ENCODE data around the gene OXCT2.
A peak's percentile ranks its signal among the peaks of the same experiment; 100 is the strongest.
"Not testable (repeated sequence)": the region's sequence is repeated elsewhere in the genome, so short reads cannot be mapped to it uniquely, and the experiment has no call there.

OXCT2 gene

GRCh38 chr1:39817091-39817932, 46.2 kb upstream of the OXCT2 start:
- DNase-seq: peak; percentile 99
- H2AFZ ChIP-seq (ENCODE audit: low read length): peak overlapping the region; percentile 46
- TF ChIP-seq, protein P1, sequence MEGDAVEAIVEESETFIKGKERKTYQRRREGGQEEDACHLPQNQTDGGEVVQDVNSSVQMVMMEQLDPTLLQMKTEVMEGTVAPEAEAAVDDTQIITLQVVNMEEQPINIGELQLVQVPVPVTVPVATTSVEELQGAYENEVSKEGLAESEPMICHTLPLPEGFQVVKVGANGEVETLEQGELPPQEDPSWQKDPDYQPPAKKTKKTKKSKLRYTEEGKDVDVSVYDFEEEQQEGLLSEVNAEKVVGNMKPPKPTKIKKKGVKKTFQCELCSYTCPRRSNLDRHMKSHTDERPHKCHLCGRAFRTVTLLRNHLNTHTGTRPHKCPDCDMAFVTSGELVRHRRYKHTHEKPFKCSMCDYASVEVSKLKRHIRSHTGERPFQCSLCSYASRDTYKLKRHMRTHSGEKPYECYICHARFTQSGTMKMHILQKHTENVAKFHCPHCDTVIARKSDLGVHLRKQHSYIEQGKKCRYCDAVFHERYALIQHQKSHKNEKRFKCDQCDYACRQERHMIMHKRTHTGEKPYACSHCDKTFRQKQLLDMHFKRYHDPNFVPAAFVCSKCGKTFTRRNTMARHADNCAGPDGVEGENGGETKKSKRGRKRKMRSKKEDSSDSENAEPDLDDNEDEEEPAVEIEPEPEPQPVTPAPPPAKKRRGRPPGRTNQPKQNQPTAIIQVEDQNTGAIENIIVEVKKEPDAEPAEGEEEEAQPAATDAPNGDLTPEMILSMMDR (IDR thresholded peaks at IDR 0.05; ENCODE audit: low read length): peak; percentile 49
- peak overlapping the region; percentile 82; the same call in 1 of the 2 replicates for H3K27ac ChIP-seq (ENCODE audit: low read length)
- not testable (repeated sequence) for H3K9me2 ChIP-seq (replicated peaks; ENCODE audit: insufficient read depth, low read length); H4K20me1 ChIP-seq (ENCODE audit: insufficient read depth, low read length); H3K9me3 ChIP-seq (replicated peaks; ENCODE audit: insufficient read depth, low read length); H3K36me3 ChIP-seq (replicated peaks; ENCODE audit: insufficient read depth, low read length); H3K79me2 ChIP-seq (ENCODE audit: low read length); H3K27me3 ChIP-seq (replicated peaks; ENCODE audit: insufficient read depth, low read length); H3F3A ChIP-seq (ENCODE audit: insufficient read depth, low read length)
- peak overlapping the region; percentile 50; the same call in 1 of the 2 replicates for H3K9ac ChIP-seq (ENCODE audit: low read length)
- H3K4me3 ChIP-seq (ENCODE audit: low read length): peak overlapping the region; percentile 38; the same call in 1 of the 2 replicates
- peak overlapping the region; percentile 63; the same call in 1 of the 2 replicates for H3K4me2 ChIP-seq (ENCODE audit: low read depth, low read length)
- H3K4me1 ChIP-seq (ENCODE audit: low read length): peaks cover 15% of the 10 kb centered on the region

DNA sequence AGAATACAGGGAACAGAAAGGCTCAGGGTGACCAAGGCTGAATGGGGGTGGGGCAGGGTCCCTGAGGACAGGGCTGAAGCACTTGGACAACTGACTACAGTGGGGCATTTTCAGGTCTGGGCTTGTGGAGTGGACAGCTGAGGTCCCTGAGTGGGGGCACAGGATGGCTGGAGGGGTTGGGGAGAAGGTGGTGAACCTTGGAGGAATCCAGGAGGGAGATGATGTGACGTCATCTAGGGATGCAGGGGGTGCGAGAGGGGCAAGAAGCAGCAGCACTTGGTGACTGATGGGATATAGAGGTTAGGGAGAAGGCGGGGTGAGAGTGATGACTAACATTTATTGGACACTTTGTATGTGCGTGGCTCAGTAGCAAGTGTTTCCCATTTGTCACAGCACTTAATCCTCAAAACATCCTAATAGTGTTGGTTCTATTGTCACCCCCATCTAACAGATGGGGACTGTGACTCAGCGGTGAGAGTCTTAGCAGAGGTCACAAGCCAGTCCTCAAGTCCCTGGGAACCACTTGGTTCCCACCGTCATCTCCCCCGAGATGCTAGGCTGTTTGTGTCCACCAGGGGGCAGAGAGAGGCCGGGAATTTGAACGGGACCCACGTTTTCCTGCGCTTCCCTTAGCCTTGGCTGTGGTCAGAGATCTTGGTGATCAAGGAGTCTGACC, 45.4 kb upstream of the OXCT2 start:
- H4K20me1 ChIP-seq (ENCODE audit: insufficient read depth, low read length): no peaks in the 10 kb centered on the region
- TF ChIP-seq EZH2phosphoT487 (IDR thresholded peaks at IDR 0.05; ENCODE audit: low read length) (no peak), EZH2 (optimal IDR thresholded peaks at IDR 0.05; ENCODE audit: low read depth, low read length) (no peak)
- TF ChIP-seq, protein P1 (IDR thresholded peaks at IDR 0.05; ENCODE audit: low read length): peak; percentile 67
- no peaks in the 10 kb centered on the region for H3K27me3 ChIP-seq (replicated peaks; ENCODE audit: insufficient read depth, low read length)
- H3K4me2 ChIP-seq (ENCODE audit: low read depth, low read length): peak overlapping the region; percentile 63; the same call in 1 of the 2 replicates
- no peaks in the 10 kb centered on the region for H3K9me3 ChIP-seq (replicated peaks; ENCODE audit: insufficient read depth, low read length)
- 0 out of 2 replicates have a peak overlapping the region, but pooled peaks have one; percentile 38 for H3K4me3 ChIP-seq (ENCODE audit: low read length)
- peaks cover 5% of the 10 kb centered on the region; the same call in 1 of the 2 replicates for H3F3A ChIP-seq (ENCODE audit: insufficient read depth, low read length)
- peak overlapping the region; percentile 10; the same call in 1 of the 2 replicates for H3K9ac ChIP-seq (ENCODE audit: low read length)
- H3K4me1 ChIP-seq (ENCODE audit: low read length): peaks cover 15% of the 10 kb centered on the region
- H3K36me3 ChIP-seq (replicated peaks; ENCODE audit: insufficient read depth, low read length): no peaks in the 10 kb centered on the region
- DNase-seq: peak; percentile 71
- peak overlapping the region; percentile 82; the same call in 1 of the 2 replicates for H3K27ac ChIP-seq (ENCODE audit: low read length)
- H3K9me2 ChIP-seq (replicated peaks; ENCODE audit: insufficient read depth, low read length): no peaks in the 10 kb centered on the region
- no peaks in the 10 kb centered on the region for H3K79me2 ChIP-seq (ENCODE audit: low read length)
- 0 out of 2 replicates have a peak overlapping the region, but pooled peaks have one; percentile 7 for H2AFZ ChIP-seq (ENCODE audit: low read length)

GRCh38 chr1:39812913-39813312, 41.8 kb upstream of the OXCT2 start:
- no peak overlapping the region for H3K27ac ChIP-seq (ENCODE audit: low read length)
- no peak overlapping the region for H3K9ac ChIP-seq (ENCODE audit: low read length)
- H3K9me3 ChIP-seq (replicated peaks; ENCODE audit: insufficient read depth, low read length): no peaks in the 10 kb centered on the region
- H3K4me1 ChIP-seq (ENCODE audit: low read length): peaks cover 12% of the 10 kb centered on the region
- no peaks in the 10 kb centered on the region for H4K20me1 ChIP-seq (ENCODE audit: insufficient read depth, low read length)
- peaks cover 5% of the 10 kb centered on the region; the same call in 1 of the 2 replicates for H3F3A ChIP-seq (ENCODE audit: insufficient read depth, low read length)
- DNase-seq: no peak
- no peaks in the 10 kb centered on the region for H3K9me2 ChIP-seq (replicated peaks; ENCODE audit: insufficient read depth, low read length)
- no peaks in the 10 kb centered on the region for H3K79me2 ChIP-seq (ENCODE audit: low read length)
- H3K27me3 ChIP-seq (replicated peaks; ENCODE audit: insufficient read depth, low read length): no peaks in the 10 kb centered on the region
- TF ChIP-seq, protein P1 (IDR thresholded peaks at IDR 0.05; ENCODE audit: low read length): no peak
- TF ChIP-seq EZH2 (optimal IDR thresholded peaks at IDR 0.05; ENCODE audit: low read depth, low read length) (no peak), EZH2phosphoT487 (IDR thresholded peaks at IDR 0.05; ENCODE audit: low read length) (no peak)
- no peak overlapping the region for H2AFZ ChIP-seq (ENCODE audit: low read length)
- no peak overlapping the region for H3K4me3 ChIP-seq (ENCODE audit: low read length)
- no peak overlapping the region for H3K4me2 ChIP-seq (ENCODE audit: low read depth, low read length)
- H3K36me3 ChIP-seq (replicated peaks; ENCODE audit: insufficient read depth, low read length): no peaks in the 10 kb centered on the region
